Measurements from ENCODE around the gene TRIO.
"Not testable (repeated sequence)": the region's sequence is repeated elsewhere in the genome, so short reads cannot be mapped to it uniquely, and the experiment has no call there.

TRIO gene

GRCh38 chr5:14424011-14424685 is 281.0 kb downstream of the TRIO start:
- no peak for DNase-seq

GRCh38 chr5:14425559-14425958 is 282.4 kb downstream of the TRIO start:
- DNase-seq: no peak

- DNase-seq: no peak
Observed at GRCh38 chr5:14426521-14426920, 283.4 kb downstream of the TRIO start.

- DNase-seq: no peak
Observed at GRCh38 chr5:14428302-14429081, 285.4 kb downstream of the TRIO start.

- no peak for DNase-seq
Observed at GRCh38 chr5:14429101-14430050, 286.2 kb downstream of the TRIO start.

GRCh38 chr5:14431534-14431933 is 288.4 kb downstream of the TRIO start:
- no peak for DNase-seq

GRCh38 chr5:14432931-14433589 is 289.9 kb downstream of the TRIO start:
- DNase-seq: no peak

GRCh38 chr5:14435481-14435880 is 292.3 kb downstream of the TRIO start:
- DNase-seq: no peak

GRCh38 chr5:14436122-14436521 is 293.0 kb downstream of the TRIO start:
- not testable (repeated sequence) for DNase-seq

- DNase-seq: no peak
Observed at GRCh38 chr5:14436801-14437542, 293.8 kb downstream of the TRIO start.

- no peak for DNase-seq
Observed at GRCh38 chr5:14438195-14438606, 295.1 kb downstream of the TRIO start.

GRCh38 chr5:14439087-14439871 is 296.1 kb downstream of the TRIO start:
- DNase-seq: no peak

GRCh38 chr5:14440223-14440581 is 297.1 kb downstream of the TRIO start:
- no peak for DNase-seq

GRCh38 chr5:14440582-14441431 is 297.7 kb downstream of the TRIO start:
- no peak for DNase-seq

- no peak for DNase-seq
Observed at GRCh38 chr5:14441641-14442040, 298.5 kb downstream of the TRIO start.

- no peak for DNase-seq
Observed at GRCh38 chr5:14442536-14442935, 299.4 kb downstream of the TRIO start.

GRCh38 chr5:14443671-14444093 is 300.5 kb downstream of the TRIO start:
- DNase-seq: no peak

- DNase-seq: no peak
Observed at GRCh38 chr5:14444161-14444560, 301.0 kb downstream of the TRIO start.

GRCh38 chr5:14445013-14445412 is 301.9 kb downstream of the TRIO start:
- no peak for DNase-seq
